Activated CD8-positive, alpha-beta memory T cell treated with anti-CD3 and anti-CD28 coated beads, Interleukin-2, amount 10 ng/mL, durations not matched to agents 7 days and 5 days (primary cell): ENCODE results near the gene TAS1R2. TPM values are rescaled to one million over a fixed set of nuclear protein-coding genes. Genes with fewer than 3 reads are reported as not detected.
"Not testable (repeated sequence)": the region's sequence is repeated elsewhere in the genome, so short reads cannot be mapped to it uniquely, and the experiment has no call there.

Experiments used
- ATAC-seq: fragments of 150-1000 bp; cut with Tn5 transposase; one replicate; pipeline ENCODE4 v1.10.0; 2021; ENCODE audit warnings: moderate library complexity
- CTCF ChIA-PET: fragments of 350-600 bp; sonication (Branson Sonifier 250); formaldehyde crosslinking; loops from one replicate; lab custom pipeline; 2021; ENCODE audit warnings: antibody characterized with exemption; lab: Charles Lee
- DNase-seq: peaks from one replicate; pipeline ENCODE4 v3.0.0-alpha.2; 2020
- H3K27ac Mint-ChIP-seq: one replicate; pipeline ENCODE4 v1.8.0; 2021; ENCODE audit warnings: mild to moderate bottlenecking, mixed read lengths
- H3K27me3 Mint-ChIP-seq: one replicate; pipeline ENCODE4 v1.8.0; 2021; ENCODE audit warnings: mixed read lengths
- H3K36me3 Mint-ChIP-seq: one replicate; pipeline ENCODE4 v1.8.0; 2021; ENCODE audit warnings: mild to moderate bottlenecking, mixed read lengths
- H3K4me1 Mint-ChIP-seq: one replicate; pipeline ENCODE4 v1.8.0; 2021; ENCODE audit warnings: mixed read lengths
- H3K4me3 Mint-ChIP-seq: one replicate; pipeline ENCODE4 v1.8.0; 2021; ENCODE audit warnings: mild to moderate bottlenecking, moderate library complexity, mixed read lengths
- H3K9me3 Mint-ChIP-seq: one replicate; pipeline ENCODE4 v1.8.0; 2022; ENCODE audit warnings: low read depth, mixed read lengths
- total RNA-seq, 2 experiments: library from RNA; stranded (reverse); gene quantifications; one replicate each; pipeline ENCODE4 v1.2.3, GENCODE V29; 2021

TAS1R2 gene
- total RNA-seq, 2 experiments from 2014 or later = not detected

- no peaks in the 10 kb centered on the region for H3K36me3 Mint-ChIP-seq
- no peak overlapping the region for H3K4me3 Mint-ChIP-seq
- no peaks in the 10 kb centered on the region for H3K4me1 Mint-ChIP-seq
- no peaks in the 10 kb centered on the region for H3K27me3 Mint-ChIP-seq
- DNase-seq (no peak), ATAC-seq (no peak)
- CTCF ChIA-PET = interaction anchor here (0.8 kb wide), 1 partner anchor 11 kb away, joined by 3 read pairs; no protein-coding TSS in a partner anchor
- H3K9me3 Mint-ChIP-seq = no peaks in the 10 kb centered on the region
- H3K27ac Mint-ChIP-seq = no peak overlapping the region
These were observed 35.9 kb upstream of the TAS1R2 start for GRCh38 chr1:18895317-18895716.

GRCh38 chr1:18893120-18893519, 33.7 kb upstream of the TAS1R2 start:
- CTCF ChIA-PET = interaction anchor here (0.8 to 1.9 kb wide), 4 partner anchors 9 to 19 kb away, joined by 3 to 8 read pairs (median 4); no protein-coding TSS in a partner anchor
- Mint-ChIP-seq H3K27ac (no peak overlapping the region), H3K9me3 (no peaks in the 10 kb centered on the region), H3K4me1 (no peaks in the 10 kb centered on the region), H3K4me3 (no peak overlapping the region), H3K36me3 (no peaks in the 10 kb centered on the region), H3K27me3 (no peaks in the 10 kb centered on the region)
- DNase-seq (no peak), ATAC-seq (no peak)

GRCh38 chr1:18891858-18892257, 32.4 kb upstream of the TAS1R2 start:
- H3K36me3 Mint-ChIP-seq, H3K4me3 Mint-ChIP-seq, ATAC-seq, DNase-seq, H3K4me1 Mint-ChIP-seq, H3K27me3 Mint-ChIP-seq, H3K27ac Mint-ChIP-seq, H3K9me3 Mint-ChIP-seq: not testable (repeated sequence)
- CTCF ChIA-PET = interaction anchor here (0.9 to 1.9 kb wide), 3 partner anchors 8 to 16 kb away, joined by 4 to 8 read pairs (median 4); no protein-coding TSS in a partner anchor

GRCh38 chr1:18891426-18891780, 31.9 kb upstream of the TAS1R2 start:
- Mint-ChIP-seq H3K4me3 (no peak overlapping the region), H3K36me3 (no peaks in the 10 kb centered on the region), H3K4me1 (no peaks in the 10 kb centered on the region), H3K27ac (no peak overlapping the region), H3K9me3 (no peaks in the 10 kb centered on the region), H3K27me3 (no peaks in the 10 kb centered on the region)
- CTCF ChIA-PET = interaction anchor here (0.9 kb wide), 1 partner anchor 16 kb away, joined by 4 read pairs; no protein-coding TSS in a partner anchor
- ATAC-seq (no peak), DNase-seq (no peak)

- Mint-ChIP-seq H3K4me3 (no peak overlapping the region), H3K27ac (no peak overlapping the region), H3K4me1 (no peaks in the 10 kb centered on the region), H3K9me3 (no peaks in the 10 kb centered on the region), H3K27me3 (no peaks in the 10 kb centered on the region), H3K36me3 (no peaks in the 10 kb centered on the region)
- ATAC-seq (no peak), DNase-seq (no peak)
- CTCF ChIA-PET = interaction anchor here (0.9 to 1.1 kb wide), 2 partner anchors 15 kb away, joined by 4 read pairs; no protein-coding TSS in a partner anchor
These were observed 31.4 kb upstream of the TAS1R2 start for GRCh38 chr1:18890706-18891425.

- Mint-ChIP-seq H3K36me3 (no peaks in the 10 kb centered on the region), H3K27me3 (no peaks in the 10 kb centered on the region), H3K4me3 (no peak overlapping the region), H3K27ac (no peak overlapping the region), H3K9me3 (no peaks in the 10 kb centered on the region), H3K4me1 (no peaks in the 10 kb centered on the region)
- CTCF ChIA-PET = interaction anchor here (0.6 to 1.7 kb wide), 3 partner anchors 17 to 23 kb away, joined by 3 to 4 read pairs (median 3); no protein-coding TSS in a partner anchor
- DNase-seq (no peak), ATAC-seq (no peak)
These were observed 26.5 kb upstream of the TAS1R2 start for GRCh38 chr1:18886003-18886335.

GRCh38 chr1:18885311-18886002, 26.0 kb upstream of the TAS1R2 start:
- Mint-ChIP-seq H3K4me1 (no peaks in the 10 kb centered on the region), H3K9me3 (no peaks in the 10 kb centered on the region), H3K27ac (no peak overlapping the region), H3K27me3 (no peaks in the 10 kb centered on the region), H3K36me3 (no peaks in the 10 kb centered on the region), H3K4me3 (no peak overlapping the region)
- CTCF ChIA-PET = interaction anchor here (0.6 to 2.3 kb wide), 7 partner anchors 10 to 355 kb away, joined by 3 to 15 read pairs (median 4); no protein-coding TSS in a partner anchor
- no peak for DNase-seq
- no peak for ATAC-seq

- CTCF ChIA-PET = interaction anchor here (0.6 to 2.3 kb wide), 27 partner anchors 8 to 361 kb away, joined by 3 to 18 read pairs (median 5); partner anchors contain the start of gene ALDH4A1
- no peaks in the 10 kb centered on the region for H3K36me3 Mint-ChIP-seq
- H3K9me3 Mint-ChIP-seq = no peaks in the 10 kb centered on the region
- H3K4me3 Mint-ChIP-seq = no peak overlapping the region
- H3K27ac Mint-ChIP-seq = no peak overlapping the region
- H3K27me3 Mint-ChIP-seq = no peaks in the 10 kb centered on the region
- H3K4me1 Mint-ChIP-seq = no peaks in the 10 kb centered on the region
- no peak for DNase-seq
- no peak for ATAC-seq
These were observed 25.3 kb upstream of the TAS1R2 start for GRCh38 chr1:18884727-18885126.

- H3K4me3 Mint-ChIP-seq = no peak overlapping the region
- H3K4me1 Mint-ChIP-seq = no peaks in the 10 kb centered on the region
- DNase-seq (no peak), ATAC-seq (no peak)
- CTCF ChIA-PET = interaction anchor here (0.6 to 2.3 kb wide), 28 partner anchors 9 to 361 kb away, joined by 3 to 18 read pairs (median 4); partner anchors contain the start of gene ALDH4A1
- H3K27me3 Mint-ChIP-seq = no peaks in the 10 kb centered on the region
- no peaks in the 10 kb centered on the region for H3K36me3 Mint-ChIP-seq
- H3K27ac Mint-ChIP-seq = no peak overlapping the region
- H3K9me3 Mint-ChIP-seq = no peaks in the 10 kb centered on the region
These were observed 24.9 kb upstream of the TAS1R2 start for GRCh38 chr1:18884419-18884717.

- CTCF ChIA-PET = interaction anchor here (0.8 to 2.3 kb wide), 27 partner anchors 8 to 362 kb away, joined by 3 to 18 read pairs (median 5); partner anchors contain the start of gene ALDH4A1
- DNase-seq = peak; percentile 78
- no peaks in the 10 kb centered on the region for H3K4me1 Mint-ChIP-seq
- ATAC-seq = peak; percentile 69
- no peak overlapping the region for H3K27ac Mint-ChIP-seq
- no peaks in the 10 kb centered on the region for H3K27me3 Mint-ChIP-seq
- H3K9me3 Mint-ChIP-seq = no peaks in the 10 kb centered on the region
- H3K36me3 Mint-ChIP-seq = no peaks in the 10 kb centered on the region
- no peak overlapping the region for H3K4me3 Mint-ChIP-seq
These were observed 24.4 kb upstream of the TAS1R2 start for GRCh38 chr1:18883636-18884418.

- no peaks in the 10 kb centered on the region for H3K36me3 Mint-ChIP-seq
- CTCF ChIA-PET = interaction anchor here (1.0 to 2.1 kb wide), 5 partner anchors 10 to 231 kb away, joined by 3 to 18 read pairs (median 5); no protein-coding TSS in a partner anchor
- ATAC-seq = no peak
- H3K9me3 Mint-ChIP-seq = no peaks in the 10 kb centered on the region
- no peak for DNase-seq
- no peaks in the 10 kb centered on the region for H3K27me3 Mint-ChIP-seq
- no peak overlapping the region for H3K4me3 Mint-ChIP-seq
- no peaks in the 10 kb centered on the region for H3K4me1 Mint-ChIP-seq
- no peak overlapping the region for H3K27ac Mint-ChIP-seq
These were observed 23.6 kb upstream of the TAS1R2 start for GRCh38 chr1:18883079-18883478.

- no peaks in the 10 kb centered on the region for H3K9me3 Mint-ChIP-seq
- CTCF ChIA-PET = interaction anchor here (1.0 to 2.1 kb wide), 2 partner anchors 11 to 21 kb away, joined by 3 to 5 read pairs; no protein-coding TSS in a partner anchor
- H3K36me3 Mint-ChIP-seq = no peaks in the 10 kb centered on the region
- H3K4me1 Mint-ChIP-seq = no peaks in the 10 kb centered on the region
- no peak overlapping the region for H3K4me3 Mint-ChIP-seq
- no peak overlapping the region for H3K27ac Mint-ChIP-seq
- H3K27me3 Mint-ChIP-seq = no peaks in the 10 kb centered on the region
- no peak for DNase-seq
- ATAC-seq = no peak
These were observed 23.0 kb upstream of the TAS1R2 start for GRCh38 chr1:18882486-18882885.
